HG03558 (cell line): Measurements from ENCODE around the gene NACC1.

Experiments used
- ATAC-seq: cut with Tn5 transposase; IDR thresholded peaks from one replicate; pipeline ENCODE4 v1.9.1; 2021; ENCODE audit warnings: moderate number of reproducible peaks; ENCODE audit not compliant: unreplicated experiment; ENCODE audit errors: extremely low read depth

The NACC1 gene

DNA sequence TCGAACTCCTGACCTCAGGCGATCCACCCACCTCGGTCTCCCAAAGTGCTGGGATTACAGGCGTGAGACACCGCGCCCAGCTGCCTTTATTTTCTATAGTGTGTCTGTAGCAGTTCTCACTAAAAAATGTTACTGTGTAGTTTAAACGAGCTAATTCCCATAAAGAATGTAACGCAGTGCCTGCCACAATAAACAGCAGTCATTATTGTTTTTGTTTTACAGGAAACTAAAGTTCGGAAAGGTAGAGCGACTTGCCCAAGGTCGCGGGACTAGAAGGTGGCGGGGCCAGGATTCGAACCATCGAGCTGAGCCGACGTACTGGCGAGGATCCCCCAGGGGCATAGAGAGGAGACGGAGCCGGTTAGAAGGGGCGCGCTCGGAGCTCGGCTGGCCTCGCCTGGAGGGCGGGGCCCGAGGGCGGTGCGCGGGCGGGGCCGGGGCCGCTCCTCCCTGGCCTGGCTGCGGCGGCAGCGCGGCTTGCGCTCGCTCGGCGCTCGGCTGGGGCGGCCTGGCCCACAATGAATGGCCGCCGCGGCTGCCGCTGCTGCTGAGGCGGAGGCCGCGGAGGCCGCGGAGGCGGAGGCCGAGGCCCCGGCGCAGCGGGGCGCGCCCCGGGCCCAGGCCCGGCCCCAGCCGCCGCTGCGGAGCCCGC lies at the start of gene NACC1:
NACC1 (plus strand) TSS at position 493 of the 652 bp plus-strand sequence. CDS start 16,944 bp downstream, outside the sequence.
- ATAC-seq = peak; percentile 43

DNA sequence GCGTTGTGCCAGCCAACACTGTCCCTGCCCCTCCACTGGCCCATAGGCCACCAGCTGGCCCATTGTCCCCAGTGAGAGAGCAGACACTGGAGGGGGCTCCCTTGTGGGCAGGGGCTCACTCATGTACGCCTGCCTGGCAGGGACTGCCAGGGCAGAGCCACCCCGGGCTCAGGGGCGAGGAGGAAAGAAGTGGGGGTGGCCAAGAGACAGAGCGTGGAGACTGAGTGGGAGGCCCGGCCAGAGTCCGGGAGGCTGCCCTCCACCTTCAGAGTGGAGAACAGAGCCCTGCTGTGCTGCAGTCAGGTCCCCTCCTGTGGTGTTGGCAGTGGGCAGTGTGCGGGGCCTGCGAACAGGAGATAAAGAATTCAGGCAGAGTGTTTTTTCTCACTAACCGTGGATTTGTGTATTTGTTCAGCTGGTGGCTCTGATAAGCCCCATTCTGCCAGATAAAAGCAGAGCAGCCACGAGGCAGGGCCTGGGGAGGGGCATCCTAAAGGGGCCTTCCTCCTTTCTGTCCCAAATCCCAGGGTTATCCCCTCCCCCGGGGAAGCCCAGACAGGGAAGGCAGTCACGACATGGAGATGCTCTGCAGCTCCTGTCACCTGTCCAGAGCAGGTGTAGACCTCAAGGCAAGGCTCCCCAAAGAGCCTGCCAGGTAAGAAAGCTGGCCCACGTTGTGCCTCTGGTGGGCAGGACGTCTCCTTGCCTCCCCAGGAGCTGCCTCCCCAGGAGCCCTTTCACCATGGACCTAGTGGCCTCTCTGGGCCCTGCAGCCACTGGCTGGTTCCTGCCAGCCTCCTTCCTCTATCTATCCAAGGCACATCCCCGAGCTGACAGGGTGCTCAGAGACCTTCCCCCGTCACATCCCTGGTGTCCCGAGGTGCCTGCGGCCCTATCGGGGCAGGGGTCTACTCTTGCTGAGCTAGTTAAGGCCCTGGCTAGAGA lies 48.4 kb upstream of the NACC1 start:
- no peak for ATAC-seq

DNA sequence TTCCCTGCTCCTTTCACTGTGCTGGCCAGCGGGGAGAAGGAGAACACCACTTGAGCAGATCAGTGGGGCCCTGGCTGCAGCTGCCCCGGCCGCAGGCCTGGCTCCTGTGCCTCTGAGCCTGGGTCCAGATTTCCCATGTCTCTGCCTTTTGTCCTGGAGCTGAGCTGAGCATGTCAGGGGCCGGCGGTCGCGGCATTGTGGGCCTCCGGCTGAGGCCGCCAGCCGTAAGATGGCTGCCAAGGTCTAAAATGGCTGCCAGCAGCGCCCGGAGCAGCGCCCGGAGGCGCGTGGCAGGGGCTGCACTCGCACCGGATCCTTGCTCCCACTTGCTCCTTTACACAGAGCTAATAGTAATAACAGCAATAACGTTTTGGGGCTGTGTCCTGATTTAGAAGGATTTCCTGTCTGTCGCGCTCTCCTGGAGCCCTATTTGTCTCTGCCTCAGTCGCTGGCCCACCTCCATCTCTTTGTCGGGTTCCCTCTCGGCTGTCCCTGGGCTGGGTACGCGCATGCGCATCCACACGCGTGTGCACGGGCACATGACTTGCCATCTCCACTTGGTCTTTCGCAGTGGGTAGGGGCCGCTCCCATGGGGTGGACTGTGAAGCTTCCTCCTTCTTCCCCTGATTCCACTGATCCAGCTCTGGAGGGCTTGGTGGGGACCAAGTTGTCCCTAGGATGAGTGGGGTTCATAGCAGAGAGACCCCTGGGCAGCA lies 47.5 kb upstream of the NACC1 start:
- ATAC-seq = no peak

DNA sequence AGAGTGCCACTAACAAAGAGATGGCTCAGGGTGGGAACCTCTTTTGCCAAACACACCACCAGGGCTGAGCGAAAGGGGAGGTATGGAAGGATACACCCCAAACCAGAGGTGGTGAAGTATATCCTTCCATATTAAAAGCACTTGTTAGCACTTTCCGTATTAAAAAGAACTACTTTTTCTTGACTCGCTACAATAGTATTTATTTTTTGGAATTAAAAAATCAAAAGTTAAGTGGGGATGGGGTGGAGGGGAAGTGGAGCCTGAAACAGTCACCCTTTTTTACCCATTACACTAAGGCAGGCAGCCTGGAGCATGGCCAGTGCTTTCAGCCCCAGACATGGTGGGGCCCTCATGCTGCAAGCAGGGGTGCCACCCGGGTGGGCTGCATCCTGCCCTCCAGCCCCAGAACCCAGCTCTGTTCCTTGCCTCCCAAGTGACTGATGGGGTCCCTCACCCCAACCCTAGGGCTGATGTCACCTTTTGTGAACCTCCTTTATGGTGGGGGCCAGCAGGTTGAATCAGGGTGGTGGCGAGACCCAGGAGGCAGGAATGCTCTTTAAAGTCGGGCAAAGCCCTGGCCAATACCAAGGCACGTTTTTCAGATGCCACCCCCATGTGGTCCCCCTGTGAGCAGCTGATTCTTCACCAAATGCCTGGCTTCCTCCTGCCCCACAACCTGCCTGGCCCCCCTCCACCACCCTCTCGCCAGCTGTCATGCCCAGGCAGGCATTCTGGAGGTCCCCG lies 46.4 kb upstream of the NACC1 start:
- no peak for ATAC-seq

DNA sequence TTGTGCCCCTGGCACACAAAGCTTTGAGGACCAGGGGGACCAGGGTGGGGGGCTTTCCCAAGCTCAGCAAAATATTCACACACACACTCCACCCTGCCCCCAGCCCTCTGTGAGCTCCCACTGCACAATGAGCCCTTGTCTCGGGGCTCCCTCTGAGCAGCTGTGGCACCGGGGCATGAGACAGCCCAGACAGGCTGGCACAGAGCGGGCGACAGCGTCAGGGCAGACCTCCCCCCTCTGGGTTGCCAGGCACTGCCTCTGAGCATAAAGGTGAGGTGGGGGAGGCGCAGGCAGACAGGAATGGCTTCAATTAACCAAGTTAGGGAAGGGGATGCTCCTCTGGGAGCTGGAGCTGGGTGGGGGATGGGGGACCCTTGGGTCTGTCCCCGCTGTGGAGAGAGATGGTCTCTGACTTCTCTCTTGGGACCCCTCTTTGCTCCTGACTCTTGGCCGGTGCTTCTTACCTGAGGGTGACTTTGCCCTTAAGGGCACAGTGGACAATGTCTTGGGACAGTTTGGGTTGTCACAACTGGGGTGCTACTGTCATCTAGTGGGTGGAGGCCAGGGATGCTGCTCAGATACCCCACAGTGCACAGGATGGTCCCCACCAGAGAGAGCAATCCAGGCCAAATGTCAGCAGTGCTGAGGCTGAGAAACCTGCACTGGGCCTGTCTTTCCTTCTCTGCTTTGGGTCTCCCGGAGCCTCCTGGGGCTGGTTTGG lies 45.7 kb upstream of the NACC1 start:
- no peak for ATAC-seq

DNA sequence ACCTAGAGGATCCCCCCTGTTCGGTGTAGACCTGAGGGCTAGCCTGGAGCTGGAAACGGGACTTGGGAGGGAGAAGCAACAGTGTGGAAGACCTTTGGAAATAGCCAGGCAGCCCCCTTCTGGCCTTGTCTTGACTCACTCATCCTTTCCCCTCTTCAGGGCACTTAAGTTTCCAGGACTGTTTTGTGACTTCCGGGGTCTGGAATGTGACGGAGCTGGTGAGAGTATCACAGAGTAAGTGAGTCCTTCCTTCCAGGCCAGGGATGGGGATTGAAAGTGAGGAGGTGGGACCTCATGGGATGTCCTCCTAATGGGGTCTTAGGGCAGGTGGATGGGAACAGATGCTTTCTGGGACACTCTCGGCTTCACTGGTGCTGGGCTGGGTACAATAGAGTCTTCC lies 44.8 kb upstream of the NACC1 start:
- ATAC-seq = no peak

DNA sequence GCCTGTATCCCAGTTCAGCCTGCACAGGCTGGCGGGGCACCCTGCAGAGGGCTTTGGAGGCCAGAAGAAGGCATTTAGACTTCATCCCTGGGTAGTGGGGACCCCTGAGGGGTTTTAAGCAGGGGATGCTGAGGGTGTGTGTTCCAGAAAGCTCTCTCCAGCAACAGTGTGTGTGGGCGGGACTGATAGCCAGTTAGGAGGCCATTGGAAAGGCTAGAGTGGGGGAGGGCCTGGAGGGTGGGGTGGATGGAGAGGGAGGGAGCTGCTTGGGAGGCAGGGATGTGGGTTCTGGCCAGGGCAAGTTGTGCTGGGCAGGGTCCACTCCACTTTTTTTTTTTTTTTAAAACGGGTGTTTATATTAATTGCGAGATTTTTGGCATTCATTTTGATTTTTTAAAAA lies 43.7 kb upstream of the NACC1 start:
- no peak for ATAC-seq

DNA sequence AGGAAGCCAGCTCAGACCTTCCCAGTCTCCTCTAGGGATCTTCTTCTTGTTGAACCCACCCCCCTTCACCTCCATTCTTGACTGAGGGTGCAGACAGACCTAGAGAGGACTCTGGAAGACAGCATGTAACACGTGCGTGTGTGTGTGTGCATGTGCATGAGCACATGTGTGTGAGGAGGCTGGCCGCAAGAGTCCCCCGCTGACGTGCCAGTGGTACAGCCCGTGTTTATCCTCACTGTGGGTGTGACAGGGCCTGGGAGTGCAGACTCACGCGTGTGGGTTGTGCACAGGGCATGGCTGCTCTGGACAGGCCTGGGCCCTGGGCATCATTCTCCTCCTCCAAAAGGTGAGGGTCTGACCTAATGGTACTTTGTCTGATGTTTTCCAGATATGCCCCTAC lies 41.7 kb upstream of the NACC1 start:
- no peak for ATAC-seq

DNA sequence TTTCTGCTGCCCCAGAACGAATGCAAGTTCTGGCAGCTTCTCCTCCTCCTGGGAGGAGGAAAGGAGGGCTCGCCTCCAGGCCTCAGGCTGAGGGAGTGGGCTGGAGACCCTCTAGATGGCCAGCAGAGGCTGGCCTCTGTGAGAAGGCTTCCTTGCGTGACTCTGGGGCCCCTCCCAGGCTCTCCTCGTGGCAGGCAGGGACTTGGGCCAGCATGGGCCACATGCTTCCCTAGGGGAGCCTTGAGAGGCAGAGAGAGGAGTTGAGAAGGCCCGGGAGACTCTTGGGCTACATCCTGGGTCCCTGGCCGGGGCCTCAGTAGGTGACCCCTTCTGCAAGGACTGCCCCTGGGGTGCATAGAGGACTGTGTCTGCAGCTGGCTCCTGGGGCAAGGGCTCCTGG lies 41.3 kb upstream of the NACC1 start:
- no peak for ATAC-seq

DNA sequence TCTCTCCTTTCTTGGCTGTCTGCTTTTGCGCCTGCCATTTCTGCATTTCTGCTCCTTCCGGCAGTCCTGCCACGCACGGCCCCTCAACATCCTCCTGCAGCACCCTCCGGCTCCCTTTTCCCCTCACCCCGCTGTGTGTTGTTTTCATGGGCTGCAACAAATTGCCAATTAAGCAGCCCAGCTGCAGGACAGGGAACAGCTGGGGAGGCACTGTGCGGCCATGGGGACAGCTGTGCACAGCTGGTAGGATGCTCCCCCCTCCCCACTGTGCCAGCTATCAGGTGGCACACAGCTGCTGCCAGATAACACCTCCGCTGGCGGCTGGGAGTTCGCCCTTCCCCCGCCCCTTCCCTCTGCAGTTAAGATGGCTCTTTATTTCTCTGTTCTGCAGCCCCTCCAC lies 40.8 kb upstream of the NACC1 start:
- ATAC-seq = no peak

DNA sequence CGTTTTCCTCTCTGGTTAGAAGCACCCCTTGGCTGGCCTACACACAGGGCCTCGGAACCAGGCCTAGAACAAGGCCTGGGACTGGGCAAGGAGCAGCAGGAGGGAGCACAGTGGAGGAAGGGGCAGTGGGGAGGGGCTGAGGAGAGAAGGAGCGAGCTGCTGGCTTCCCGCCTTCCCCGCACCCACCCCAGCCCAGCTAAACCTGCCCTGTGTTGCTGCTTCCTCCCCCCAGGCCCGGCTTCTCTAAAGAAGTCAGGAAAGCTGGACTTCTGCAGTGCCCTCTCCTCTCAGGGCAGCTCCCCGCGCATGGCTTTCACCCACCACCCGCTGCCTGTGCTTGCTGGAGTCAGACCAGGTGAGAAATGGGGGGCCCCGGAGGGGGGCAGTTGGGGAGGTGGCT lies 39.7 kb upstream of the NACC1 start:
- ATAC-seq = no peak

DNA sequence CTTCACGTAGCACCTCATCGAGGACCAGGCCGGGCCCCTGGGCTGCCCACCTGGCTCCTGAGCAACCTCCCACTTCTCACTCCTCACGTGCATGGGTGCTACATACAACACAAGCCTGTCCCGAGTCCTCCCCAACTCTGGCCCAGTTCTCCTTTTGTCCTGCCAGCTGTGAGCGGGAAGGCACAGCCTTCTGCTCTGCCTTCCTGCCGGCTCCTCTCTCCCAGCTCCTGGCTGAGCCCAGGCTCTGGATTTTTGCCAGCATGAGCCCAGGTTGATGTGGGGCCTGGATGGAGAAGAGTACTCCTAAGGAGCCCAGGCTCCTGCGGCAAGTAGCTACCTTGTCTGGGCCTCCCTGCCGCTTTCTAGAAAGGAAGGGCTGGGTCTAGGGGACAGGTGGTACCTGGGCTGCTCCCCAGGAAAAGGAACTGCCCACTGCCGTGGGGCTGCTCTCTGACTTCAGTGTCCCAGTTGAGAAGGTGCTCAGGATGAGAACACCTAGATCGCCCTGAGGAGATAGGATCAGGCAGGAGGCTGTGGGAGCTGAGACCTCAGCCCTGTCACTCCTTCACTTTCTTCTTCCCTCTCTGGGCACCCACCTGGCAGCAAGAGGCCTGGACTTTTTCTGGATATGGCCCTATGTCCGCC lies 39.0 kb upstream of the NACC1 start:
- no peak for ATAC-seq

DNA sequence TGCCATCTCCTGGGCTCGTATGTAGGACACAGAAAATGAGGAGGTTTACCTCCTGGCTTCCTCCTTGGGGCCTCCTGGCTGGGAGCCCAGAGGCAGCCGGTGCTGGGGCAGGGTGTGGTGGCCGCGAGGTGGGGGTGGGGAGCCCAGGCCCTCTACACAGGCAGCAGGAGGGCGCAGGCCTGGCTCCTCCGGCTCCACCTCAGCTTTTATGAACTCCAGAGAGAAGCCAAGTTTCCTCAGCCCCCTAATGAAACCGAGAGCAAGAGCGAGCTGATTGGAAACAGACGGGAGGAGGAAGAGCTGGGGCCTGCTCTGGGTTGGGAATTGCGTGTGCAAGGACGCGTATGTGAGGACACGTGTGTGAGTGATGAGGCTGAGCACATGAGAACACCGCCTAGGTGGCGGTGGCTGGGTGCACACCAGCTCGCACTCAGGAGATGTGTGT lies 38.5 kb upstream of the NACC1 start:
- no peak for ATAC-seq

DNA sequence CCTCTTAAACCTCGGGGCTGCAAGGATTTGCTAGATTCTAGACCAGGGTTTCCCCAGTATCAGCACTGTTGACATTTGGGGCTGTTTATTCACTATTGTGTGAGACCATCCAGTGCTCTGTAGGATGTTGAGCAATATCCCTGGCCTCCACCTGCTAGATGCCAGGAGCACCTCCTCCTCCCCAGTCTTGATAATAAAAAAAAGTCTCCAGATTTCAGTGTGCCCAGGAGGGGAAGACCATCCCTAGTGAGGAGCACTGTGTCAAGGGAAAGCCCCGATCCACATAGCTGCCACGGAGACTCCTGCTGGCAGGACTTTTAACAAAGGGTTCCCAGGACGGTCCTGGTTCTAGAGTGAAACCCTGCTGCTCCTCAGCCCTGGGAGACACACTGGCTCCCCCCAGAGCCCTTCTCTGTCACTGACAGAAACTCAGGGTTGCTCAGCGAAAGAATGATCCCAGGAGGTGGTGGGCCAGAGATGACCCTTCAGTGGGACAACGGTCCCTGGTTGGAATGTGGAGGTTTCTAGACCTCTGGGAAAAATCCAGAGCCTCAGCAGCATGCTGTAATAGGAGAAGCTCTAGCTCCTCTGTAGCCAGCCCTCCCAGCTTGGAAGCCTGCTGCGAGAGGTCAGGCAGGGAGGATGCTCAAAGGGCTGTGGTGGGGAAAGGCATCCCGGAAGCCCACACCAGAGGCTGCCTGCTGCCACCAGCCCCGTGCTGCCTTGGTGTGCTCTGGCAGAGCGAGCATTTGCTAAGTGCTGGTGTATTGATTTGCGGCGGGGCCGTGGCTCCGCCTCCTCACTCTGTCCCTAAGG lies 35.7 kb upstream of the NACC1 start:
- no peak for ATAC-seq

DNA sequence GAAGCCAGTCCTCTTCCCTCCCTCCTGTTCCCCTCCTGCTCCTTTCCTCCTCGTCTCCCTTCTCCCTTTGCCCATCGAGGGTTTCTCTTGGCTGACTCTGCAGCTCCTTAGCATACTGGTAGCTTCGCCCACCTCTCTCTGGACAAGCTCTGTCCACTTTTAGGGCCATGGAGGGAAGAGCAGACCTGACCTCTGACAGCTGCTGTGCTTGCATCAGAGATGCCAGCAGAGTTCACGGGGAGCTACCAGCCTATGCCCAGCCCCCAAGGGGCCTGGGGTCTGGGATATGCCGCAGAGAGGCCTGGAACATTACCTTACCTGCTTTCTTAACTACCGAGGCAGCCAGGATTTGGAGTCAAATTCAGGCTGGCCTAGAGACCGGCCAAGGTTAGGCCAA lies 35.1 kb upstream of the NACC1 start:
- ATAC-seq = no peak

DNA sequence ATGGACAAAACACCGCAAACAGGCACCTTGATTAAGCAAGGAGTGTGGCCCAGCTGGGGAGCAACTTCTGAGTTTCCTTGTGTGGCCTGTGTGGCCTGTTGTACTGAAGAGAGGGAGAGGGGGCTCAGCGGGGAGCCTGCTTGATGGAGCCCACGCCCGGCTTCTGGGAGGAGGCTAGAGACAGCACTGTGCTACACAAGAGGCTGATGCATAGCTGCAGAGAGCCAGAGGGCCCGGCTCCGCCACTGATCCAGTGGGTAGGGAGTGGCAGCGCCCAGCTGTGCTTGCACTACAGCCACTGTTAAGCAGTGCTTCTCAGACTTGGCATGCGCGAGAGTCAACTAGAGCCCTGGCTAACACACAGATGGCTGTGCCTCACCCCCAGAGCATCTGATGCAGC lies 34.4 kb upstream of the NACC1 start:
- ATAC-seq = no peak

DNA sequence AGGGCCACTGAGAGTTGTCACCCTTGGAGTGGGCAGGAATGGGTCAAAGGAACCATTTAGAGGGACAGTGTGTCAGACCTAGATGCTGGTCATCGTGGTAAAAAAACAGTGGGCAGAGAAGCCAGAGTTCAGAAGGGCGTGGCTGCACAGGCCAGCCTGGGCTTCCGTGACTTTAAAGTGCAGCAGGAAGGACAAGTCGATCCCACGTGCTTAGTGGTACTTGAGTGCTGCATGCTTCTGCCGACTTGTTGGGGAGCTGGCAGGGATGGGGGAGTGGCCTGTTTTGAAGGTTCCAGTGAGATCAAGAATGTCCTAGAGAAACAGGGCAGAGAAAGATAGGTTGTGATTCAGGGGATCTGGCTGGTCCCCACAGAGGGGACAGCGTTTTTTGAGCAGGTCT lies 32.4 kb upstream of the NACC1 start:
- no peak for ATAC-seq

DNA sequence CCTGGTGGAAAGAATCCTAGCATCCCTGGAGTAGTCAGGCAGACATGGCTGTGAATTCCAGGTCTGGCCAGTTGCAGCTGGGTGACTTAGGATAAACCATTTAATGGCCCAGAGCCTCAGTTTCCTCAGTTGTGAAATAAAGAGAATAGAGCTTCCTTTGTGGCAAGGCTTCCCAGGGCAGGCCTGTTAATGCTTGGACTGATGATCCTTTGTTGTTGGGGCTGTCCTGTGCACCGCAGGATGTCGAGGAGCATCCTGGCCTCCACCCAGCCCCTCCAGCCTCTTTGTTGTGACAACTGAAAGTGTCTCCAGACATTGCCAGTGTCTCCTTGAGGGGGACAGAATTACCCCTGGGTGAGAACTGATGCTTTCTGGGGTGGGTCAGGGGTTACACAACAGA lies 31.7 kb upstream of the NACC1 start:
- no peak for ATAC-seq
